Ishikawa (cell line): ENCODE results near the gene HEATR9.

Experiments used
- CEBPB ChIP-seq: IDR thresholded peaks from 2 replicates; pipeline ENCODE4 v1.6.1; 2012
- CREB1 ChIP-seq: IDR thresholded peaks from 2 replicates; pipeline ENCODE4 v1.6.1; 2012; ENCODE audit warnings: low read depth
- EGR1 ChIP-seq: IDR thresholded peaks from 2 replicates; pipeline ENCODE4 v1.6.1; 2012
- EP300 ChIP-seq: IDR thresholded peaks from 2 replicates; pipeline ENCODE4 v1.6.1; 2012; ENCODE audit warnings: borderline replicate concordance
- FOXM1 ChIP-seq: IDR thresholded peaks from 2 replicates; pipeline ENCODE4 v1.6.1; 2012; ENCODE audit warnings: low read depth, borderline replicate concordance
- MAX ChIP-seq: IDR thresholded peaks from 2 replicates; pipeline ENCODE4 v1.6.1; 2012
- NFIC ChIP-seq: IDR thresholded peaks from 2 replicates; pipeline ENCODE4 v1.6.1; 2012
- RAD21 ChIP-seq: IDR thresholded peaks from 2 replicates; pipeline ENCODE4 v1.6.1; 2012; ENCODE audit warnings: low read depth
- REST ChIP-seq: IDR thresholded peaks from 2 replicates; pipeline ENCODE4 v1.6.1; 2012; ENCODE audit warnings: low read depth, mild to moderate bottlenecking
- TAF1 ChIP-seq: IDR thresholded peaks from 2 replicates; pipeline ENCODE4 v1.6.1; 2012; ENCODE audit warnings: low read depth, mild to moderate bottlenecking
- TCF12 ChIP-seq: IDR thresholded peaks from 2 replicates; pipeline ENCODE4 v1.6.1; 2012; ENCODE audit warnings: low read depth
- TEAD4 ChIP-seq: IDR thresholded peaks from 2 replicates; pipeline ENCODE4 v1.6.1; 2012
- USF1 ChIP-seq: IDR thresholded peaks from 2 replicates; pipeline ENCODE4 v1.6.1; 2012
- YY1 ChIP-seq: IDR thresholded peaks from 2 replicates; pipeline ENCODE4 v1.6.1; 2012; ENCODE audit warnings: low read depth
- ZBTB7A ChIP-seq: IDR thresholded peaks from 2 replicates; pipeline ENCODE4 v1.6.1; 2012; ENCODE audit warnings: low read depth

The HEATR9 gene

GRCh38 chr17:35819455-35819854 is 49.2 kb downstream of the HEATR9 start:
- no peak for TF ChIP-seq TAF1
- TF ChIP-seq CREB1 = no peak
- TF ChIP-seq ZBTB7A = no peak
- no peak for TF ChIP-seq NFIC
- no peak for TF ChIP-seq TCF12
- no peak for TF ChIP-seq TEAD4

- no peak for TF ChIP-seq ZBTB7A
- TF ChIP-seq EP300 = no peak
Observed at GRCh38 chr17:35817196-35817595, 51.5 kb downstream of the HEATR9 start.

- no peak for TF ChIP-seq TEAD4
- no peak for TF ChIP-seq ZBTB7A
- no peak for TF ChIP-seq TAF1
- no peak for TF ChIP-seq CREB1
- TF ChIP-seq MAX = no peak
- no peak for TF ChIP-seq RAD21
- TF ChIP-seq REST = no peak
- no peak for TF ChIP-seq NFIC
Observed at GRCh38 chr17:35816723-35817122, 52.0 kb downstream of the HEATR9 start.

- TF ChIP-seq ZBTB7A (no peak), USF1 (no peak), EP300 (no peak), EGR1 (no peak), TAF1 (no peak), CEBPB (no peak), REST (no peak), RAD21 (no peak), MAX (no peak)
Observed at GRCh38 chr17:35812456-35812855, 56.2 kb downstream of the HEATR9 start.

GRCh38 chr17:35811759-35812158 is 56.9 kb downstream of the HEATR9 start:
- TF ChIP-seq ZBTB7A = no peak
- no peak for TF ChIP-seq TAF1
- TF ChIP-seq TCF12 = no peak
- TF ChIP-seq YY1 = no peak
- no peak for TF ChIP-seq CEBPB
- no peak for TF ChIP-seq REST
- TF ChIP-seq NFIC = no peak
- TF ChIP-seq CREB1 = no peak
- TF ChIP-seq USF1 = no peak
- TF ChIP-seq EGR1 = no peak
- no peak for TF ChIP-seq RAD21
- no peak for TF ChIP-seq MAX
- TF ChIP-seq FOXM1 = no peak
- TF ChIP-seq TEAD4 = no peak
- no peak for TF ChIP-seq EP300
